GM19328 (cell line): ENCODE data around the gene ACOX2.
A peak's percentile ranks its signal among the peaks of the same experiment; 100 is the strongest.

Experiments
- ATAC-seq: cut with Tn5 transposase; IDR thresholded peaks from one replicate; pipeline ENCODE4 v1.9.1; 2021; ENCODE audit warnings: mild to moderate bottlenecking, moderate library complexity; ENCODE audit not compliant: unreplicated experiment

The ACOX2 gene

GRCh38 chr3:58536501-58537411, at the start of gene ACOX2:
Gene ACOX2, minus strand, starts transcription at chr3:58537190. Its CDS starts 2,084 bp downstream, at chr3:58535106.
- no peak for ATAC-seq

- no peak for ATAC-seq
Measured at GRCh38 chr3:58585994-58586393, 49.0 kb upstream of the ACOX2 start.

GRCh38 chr3:58585005-58585786, 48.2 kb upstream of the ACOX2 start:
- peak; percentile 80 for ATAC-seq

GRCh38 chr3:58584690-58585004, 47.7 kb upstream of the ACOX2 start:
- no peak for ATAC-seq

- ATAC-seq: no peak
Measured at GRCh38 chr3:58581328-58582091, 44.5 kb upstream of the ACOX2 start.

- no peak for ATAC-seq
Measured at GRCh38 chr3:58580826-58581327, 43.9 kb upstream of the ACOX2 start.

- no peak for ATAC-seq
Measured at GRCh38 chr3:58578873-58579272, 41.9 kb upstream of the ACOX2 start.

- no peak for ATAC-seq
Measured at GRCh38 chr3:58577269-58577821, 40.4 kb upstream of the ACOX2 start, which contains the start of gene FAM107A. Gene FAM107A, minus strand, starts transcription at chr3:58577391. Its CDS starts 7,531 bp downstream, at chr3:58569860.

- ATAC-seq: no peak
Measured at GRCh38 chr3:58576716-58577115, 39.7 kb upstream of the ACOX2 start.

- no peak for ATAC-seq
Measured at GRCh38 chr3:58575971-58576652, 39.1 kb upstream of the ACOX2 start.

GRCh38 chr3:58574682-58575081, 37.7 kb upstream of the ACOX2 start:
- no peak for ATAC-seq

GRCh38 chr3:58574106-58574505, 37.1 kb upstream of the ACOX2 start:
- ATAC-seq: no peak

- no peak for ATAC-seq
Measured at GRCh38 chr3:58573640-58574039, 36.6 kb upstream of the ACOX2 start.

- ATAC-seq: no peak
Measured at GRCh38 chr3:58572634-58573230, 35.7 kb upstream of the ACOX2 start.

GRCh38 chr3:58572013-58572633, 35.1 kb upstream of the ACOX2 start:
- ATAC-seq: no peak

- no peak for ATAC-seq
Measured at GRCh38 chr3:58570851-58571250, 33.9 kb upstream of the ACOX2 start.

GRCh38 chr3:58569287-58570001, 32.5 kb upstream of the ACOX2 start:
- ATAC-seq: no peak

- ATAC-seq: no peak
Measured at GRCh38 chr3:58568572-58569286, 31.7 kb upstream of the ACOX2 start.
